DLD1 (cell line): ENCODE results near the gene KBTBD13.

Experiments used
- in situ Hi-C: cut with HindIII; loops from 2 replicates; pipeline ENCODE4 v1.10.0; 2017; ENCODE audit warnings: low sequenced_read_pairs

The KBTBD13 gene

DNA sequence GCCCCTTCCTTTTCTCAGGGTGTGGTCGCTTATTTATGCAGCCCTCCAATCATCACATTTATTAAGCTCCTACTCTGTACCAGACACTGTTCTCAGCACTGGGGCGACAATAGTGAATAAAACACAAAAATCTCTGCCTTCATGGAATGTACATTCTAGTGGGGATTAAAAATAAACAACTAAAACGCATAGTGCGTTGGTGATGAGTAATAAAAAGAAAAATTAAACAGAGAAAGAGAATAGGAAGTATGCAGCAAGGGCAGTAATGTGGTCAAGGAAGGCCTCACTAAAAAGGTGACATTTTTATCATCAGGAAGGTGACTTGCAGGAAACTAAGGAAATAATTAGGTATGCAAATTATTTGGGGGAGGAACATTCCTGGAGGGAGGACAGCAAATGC is 26.3 kb upstream of the KBTBD13 start:
- in situ Hi-C loops: no loop called here

DNA sequence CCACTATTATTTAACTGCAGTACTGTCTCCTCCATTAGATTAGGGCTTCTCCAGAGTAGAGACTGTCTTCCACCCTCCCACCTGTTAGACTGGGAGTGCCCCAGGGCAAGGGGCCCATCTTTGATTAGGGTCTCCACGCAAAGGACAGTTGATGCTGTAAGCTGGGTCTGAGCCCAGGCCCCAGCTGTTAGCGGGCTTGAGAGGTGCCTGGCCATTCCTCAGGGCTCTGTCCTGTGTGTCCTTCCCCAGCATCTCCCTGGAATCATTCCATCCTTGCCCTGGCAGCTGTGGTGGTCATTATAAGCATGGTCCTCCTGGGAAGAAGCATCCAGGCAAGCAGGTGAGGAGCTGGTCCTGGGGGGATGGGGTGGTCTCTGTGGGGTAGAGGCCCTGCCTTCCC is 25.3 kb upstream of the KBTBD13 start:
- in situ Hi-C loops: no loop called here

DNA sequence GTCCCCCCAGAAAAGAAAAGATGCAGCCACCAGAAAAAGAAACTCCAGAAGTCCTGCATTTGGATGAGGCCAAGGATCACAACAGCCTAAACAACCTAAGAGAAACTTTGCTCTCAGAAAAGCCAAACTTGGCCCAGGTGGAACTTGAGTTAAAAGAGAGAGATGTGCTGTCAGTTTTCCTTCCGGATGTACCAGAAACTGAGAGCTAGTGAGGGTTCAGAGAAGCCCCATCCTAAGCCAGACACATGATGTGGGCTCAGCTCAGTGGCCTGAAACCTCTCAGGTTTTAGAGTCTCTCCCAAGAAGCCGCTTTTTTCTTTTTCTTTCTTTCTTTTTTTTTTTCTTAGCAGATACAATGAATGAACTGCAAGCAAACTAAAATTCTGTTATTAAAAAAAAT is 23.6 kb upstream of the KBTBD13 start:
- in situ Hi-C loops: no loop called here

DNA sequence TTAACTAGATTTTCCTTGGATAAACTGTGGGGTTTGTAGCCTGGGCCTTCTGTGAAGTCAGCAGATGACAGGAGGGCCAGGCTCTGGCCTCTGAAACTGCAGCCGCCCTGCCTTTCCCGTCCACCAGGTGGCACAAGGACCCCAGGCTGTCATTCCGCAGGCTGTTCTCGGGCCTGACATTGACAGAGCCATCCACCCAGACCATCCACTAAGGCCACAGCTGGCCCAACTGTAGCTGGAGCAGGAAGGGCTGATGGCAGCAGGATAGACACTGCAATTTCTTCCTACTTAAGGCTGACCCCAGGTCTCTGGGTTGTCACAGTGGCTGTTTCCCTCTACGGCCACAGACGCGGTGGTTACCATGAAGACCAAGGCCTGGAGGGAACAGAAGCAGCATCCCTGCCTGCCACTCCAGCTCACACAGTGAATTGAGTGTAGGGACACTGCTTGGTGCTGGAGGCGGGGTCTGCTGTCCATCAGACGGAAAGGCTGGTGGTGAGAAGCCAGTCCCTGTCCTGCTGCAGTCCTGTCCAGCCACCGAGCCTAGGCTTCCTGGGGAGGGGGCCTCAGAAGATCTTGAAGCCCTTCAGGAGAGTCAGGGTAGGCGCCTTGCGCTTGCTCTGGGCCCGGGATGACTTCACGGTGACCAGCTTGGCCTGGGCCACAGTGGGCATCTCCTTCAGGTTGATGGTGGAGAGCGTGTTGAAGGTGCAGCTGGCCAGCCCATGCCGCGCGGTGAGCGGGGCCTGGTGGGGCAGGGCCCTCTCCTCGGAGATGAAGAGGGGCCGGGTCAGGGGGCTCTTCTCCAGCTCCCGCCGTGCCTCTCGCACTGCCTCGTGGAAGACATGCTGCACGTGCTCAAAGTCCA is 22.0 kb upstream of the KBTBD13 start:
- in situ Hi-C loops: no loop called here

DNA sequence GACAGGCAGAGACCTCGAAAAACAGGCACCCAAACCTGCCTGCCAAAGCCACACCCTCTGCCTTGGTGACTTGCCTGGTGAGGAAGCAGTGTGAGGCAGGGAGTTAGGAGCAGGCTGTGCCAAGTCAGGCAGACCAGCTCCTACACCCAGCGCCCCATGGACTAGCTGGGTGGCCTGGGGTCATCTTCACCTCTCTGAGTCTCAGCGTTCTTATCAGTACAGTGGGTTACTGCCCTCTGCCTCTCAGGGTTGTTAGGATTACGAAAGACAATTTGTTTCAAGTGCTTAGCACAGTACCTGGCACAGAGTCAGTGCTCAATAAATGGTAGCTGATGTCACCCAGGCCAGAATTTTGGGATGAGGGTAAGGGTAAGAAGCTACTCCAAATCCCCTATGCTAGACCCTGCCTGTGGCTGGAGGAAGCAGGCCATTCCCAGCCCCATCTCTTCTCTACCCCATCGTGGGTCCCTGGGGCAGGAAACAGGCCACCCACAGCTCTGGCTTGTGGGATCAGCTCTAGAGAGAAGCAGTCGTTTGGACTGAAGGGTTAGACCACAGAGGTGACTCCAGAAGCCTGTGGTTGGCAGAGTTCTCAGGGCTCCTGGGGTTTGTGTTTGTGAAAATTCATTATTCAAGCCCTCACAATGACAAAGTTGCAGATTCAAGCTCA is 21.2 kb upstream of the KBTBD13 start:
- in situ Hi-C loops: no loop called here

DNA sequence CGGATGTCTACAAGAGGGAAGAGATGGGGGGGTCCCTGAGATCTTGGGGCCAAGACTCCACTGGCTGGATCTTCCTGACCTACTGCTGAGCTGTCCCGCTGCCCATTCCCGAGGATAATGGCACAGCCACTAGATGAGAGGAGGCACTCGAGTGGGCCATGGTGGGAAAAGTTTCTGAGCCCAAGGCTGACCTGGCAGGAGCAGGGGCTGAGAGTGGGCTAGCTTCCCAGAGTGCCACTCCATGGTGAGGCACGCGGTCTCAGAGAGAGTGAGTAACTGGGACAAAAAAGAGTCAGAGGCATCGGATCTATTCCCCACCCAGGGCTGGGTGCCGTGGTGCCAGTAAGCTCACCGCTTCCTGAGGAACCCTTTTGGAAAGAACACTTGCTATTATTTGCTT is 20.4 kb upstream of the KBTBD13 start:
- in situ Hi-C loops: no loop called here

DNA sequence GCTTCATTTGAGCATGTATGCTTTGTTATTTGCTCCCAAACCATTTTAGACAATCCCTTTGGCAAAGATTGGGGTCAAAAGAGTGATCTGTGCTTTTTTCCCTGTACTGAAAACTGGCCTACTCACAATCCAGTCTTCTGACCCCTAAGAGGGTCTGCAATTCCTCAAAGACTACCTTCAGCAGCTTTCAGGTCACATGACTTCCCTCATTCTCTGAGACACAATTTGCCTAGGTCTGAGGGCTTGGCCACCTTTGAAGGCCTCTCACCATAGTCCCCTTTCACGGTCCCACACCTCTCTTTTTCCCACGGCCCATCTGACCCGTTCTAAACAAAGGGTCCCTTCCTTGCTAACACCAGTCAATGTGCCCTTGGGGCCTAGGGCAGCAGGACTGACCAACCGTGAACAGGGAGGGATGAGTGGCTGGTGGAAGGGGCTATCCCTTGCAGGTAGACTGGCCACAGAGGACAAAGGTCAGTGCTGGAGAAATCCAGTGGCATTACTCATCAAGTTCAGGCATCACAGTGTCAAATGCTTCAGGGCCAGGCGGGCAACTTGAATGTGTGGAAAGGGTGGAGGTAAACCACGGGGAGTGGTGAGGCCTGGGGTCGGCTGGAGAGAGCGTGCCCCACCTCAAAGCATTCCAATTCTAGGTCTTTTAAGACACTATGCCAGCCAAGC is 19.5 kb upstream of the KBTBD13 start:
- in situ Hi-C loops: no loop called here

DNA sequence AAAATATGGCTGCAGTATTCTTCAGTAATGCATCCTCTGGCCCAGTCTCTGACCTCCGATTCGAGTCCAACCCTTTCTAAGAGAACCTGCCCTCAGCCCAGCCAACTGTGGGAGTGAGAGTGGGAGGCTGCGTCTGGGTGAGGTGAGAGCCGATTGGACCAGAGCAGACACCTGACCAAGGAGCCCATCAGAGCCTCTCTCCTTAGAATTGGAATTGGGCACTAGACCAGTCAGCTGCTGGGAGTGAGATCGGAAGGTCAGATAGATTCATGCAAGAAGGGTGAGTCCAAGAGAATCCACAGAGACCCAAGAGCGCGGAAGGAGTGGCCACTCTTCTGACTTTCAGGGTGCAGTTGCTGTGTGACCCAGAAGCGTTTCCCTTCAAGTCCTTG is 19.0 kb upstream of the KBTBD13 start:
- in situ Hi-C loops: no loop called here

DNA sequence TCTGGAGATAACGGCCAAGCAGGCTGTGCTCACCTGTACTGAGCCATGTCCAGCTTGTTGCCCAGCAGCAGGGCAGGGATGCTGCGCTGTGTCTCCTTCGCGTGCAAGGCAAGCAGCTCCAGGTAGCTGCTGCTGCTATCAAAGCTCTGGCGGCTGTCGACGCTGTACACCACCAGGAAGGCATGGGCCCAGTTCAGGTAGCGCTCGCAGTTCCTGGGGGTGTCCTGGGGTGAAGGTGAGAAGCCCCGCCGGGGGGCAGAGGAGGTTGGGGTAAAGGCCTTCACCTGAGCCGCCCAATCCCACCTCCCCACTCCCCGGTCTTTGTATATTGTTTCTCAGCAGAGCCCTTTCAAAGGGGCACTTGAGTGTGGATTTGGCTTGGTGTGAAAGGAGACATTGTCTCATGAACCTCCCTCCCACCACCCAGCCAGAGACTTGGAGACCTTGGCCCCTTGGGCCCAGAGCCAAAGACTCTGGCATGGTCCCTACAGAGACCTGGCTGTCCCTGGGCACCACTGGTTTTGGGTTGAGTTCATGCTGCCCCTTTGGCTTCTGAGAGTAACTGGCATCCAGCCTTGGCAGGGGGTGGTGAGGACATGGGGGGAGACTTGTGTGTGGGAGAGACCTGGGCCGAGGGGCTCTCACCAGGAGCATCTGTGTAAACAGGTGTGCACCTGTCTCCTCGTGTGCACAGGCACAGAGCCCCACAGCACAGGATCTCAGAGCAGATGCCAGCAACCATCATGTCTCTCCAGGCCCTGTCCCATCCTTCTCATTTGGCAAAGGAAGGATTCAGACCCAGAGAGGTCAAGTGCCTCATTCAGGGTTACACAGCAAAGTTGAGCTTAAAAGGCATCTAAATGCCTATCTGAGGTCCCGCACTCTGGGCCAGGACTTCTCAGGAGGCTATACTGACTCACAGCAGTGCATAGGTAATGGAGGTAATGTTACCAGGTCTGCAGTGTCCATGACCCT is 17.9 kb upstream of the KBTBD13 start:
- in situ Hi-C loops: no loop called here

DNA sequence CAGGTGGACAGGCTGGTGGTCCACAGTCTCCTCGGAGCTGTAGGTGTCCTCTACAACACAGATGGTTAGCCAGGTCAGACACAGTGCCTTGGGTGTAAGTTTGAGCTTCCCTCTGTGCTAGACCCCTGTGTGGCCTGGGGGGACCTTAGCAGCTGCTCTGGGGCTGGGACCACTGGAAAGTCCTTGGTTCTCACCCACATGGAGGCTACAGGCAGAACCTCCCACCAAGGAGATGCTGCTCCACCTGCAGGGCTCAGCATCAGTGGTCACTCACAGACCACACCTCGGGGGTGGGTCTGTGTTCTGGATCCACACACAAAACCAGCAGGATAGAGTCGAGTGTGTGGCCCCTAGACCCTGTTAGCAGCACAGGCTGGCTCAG is 17.2 kb upstream of the KBTBD13 start:
- in situ Hi-C loops: no loop called here

DNA sequence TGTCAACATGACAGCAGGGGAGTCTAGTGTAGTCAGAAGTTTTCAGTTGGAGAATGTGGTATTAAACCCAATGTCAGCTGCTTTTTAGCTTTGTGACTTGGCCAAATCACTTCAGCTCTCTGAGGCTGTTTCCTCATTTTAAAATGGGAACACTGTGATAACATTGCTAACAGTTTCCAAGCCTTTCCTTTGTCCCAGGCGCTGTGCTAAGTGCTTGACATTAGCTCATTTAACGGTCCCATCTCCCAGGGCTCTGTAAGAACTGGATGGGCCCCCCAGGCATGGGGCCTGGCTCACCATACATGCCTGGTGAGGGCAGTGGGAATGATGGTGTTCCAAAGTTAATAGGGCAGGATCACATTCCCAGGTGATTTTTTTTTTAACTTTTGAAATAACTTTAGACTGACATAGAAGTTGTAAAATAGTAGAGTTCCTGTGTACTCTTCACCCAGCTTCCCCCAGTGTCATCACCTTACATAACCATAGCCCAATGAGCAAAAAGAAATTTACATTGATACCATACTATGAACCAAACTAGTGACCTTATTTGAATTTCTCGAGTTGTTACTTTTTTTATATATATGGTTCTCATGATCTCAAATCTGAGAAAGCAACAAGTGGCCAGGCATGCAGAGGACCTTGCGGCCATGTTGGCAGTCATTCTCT is 16.5 kb upstream of the KBTBD13 start:
- in situ Hi-C loops: no loop called here

DNA sequence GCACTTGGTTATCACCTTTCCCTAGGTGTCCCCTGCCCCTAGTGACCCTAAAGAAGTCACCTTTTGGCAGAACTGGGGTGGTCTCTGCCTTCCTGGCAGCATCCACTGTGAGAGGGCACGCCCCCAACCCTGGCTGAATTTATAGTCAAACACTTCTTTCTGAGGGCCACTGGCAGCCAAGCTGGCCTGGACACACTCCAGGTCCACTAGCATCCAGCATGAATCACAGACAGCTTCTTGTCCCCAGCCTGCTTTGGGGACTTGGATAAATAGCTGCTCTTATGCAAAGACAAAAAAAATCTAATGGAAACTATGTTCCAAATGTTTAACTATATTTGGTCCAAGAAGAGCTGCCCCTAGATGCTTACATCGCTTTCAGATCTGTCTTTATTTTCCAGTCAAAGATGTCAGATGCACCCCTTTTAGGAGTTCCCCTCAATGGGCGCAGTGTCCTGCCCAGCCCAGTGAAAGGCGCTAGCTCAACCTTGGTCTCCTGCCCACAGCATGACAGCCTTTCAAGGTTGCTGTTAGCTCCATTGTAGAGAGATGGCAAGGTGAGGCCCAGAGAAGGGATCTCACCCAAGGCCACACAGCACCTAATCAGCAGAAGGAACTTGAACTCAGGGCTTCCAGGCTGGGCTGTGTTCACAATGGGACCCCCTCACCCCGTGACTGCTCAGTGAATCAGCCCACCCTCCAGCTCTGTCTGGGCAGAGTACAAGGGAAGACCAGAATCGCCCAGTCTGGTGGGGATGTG is 15.7 kb upstream of the KBTBD13 start:
- in situ Hi-C loops: no loop called here

DNA sequence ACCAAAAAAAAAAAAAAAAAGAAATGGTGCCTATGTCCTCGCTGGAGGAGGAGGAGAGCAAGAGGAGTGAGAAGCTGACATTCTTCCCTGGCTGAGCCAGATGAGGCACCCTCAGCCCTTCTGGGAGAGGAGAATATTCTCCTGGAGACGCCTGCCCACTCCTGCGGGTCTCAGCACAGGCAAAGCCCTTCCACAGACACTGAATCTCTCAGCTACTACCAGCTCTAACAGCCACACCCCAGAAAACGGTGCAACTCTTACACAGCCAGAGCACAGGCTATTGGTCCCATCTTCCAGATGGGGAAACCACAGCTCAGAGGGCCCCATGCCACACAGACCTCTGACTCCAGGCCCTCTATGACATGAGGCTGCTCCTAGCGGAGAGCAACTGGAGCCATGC is 14.5 kb upstream of the KBTBD13 start:
- in situ Hi-C loops: no loop called here

DNA sequence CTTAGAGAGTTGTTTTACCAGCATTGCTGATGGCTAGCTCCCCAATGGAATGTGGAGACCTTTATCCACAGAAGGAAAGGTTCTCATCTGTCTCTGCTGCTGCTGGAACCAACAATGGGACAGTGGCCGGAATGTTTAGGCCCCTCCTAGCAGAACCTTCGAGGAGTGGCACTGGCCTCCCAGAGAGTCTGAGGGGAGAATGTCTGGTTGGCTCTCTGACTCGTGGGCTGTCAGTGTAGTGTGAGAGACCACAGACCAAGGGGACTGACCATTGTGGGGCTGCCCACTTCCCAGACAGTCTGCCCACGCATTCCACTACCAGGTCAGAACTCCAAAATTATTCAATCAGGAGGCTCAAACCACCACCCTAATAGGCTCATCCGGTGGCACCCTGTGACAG is 13.8 kb upstream of the KBTBD13 start:
- in situ Hi-C loops: no loop called here

DNA sequence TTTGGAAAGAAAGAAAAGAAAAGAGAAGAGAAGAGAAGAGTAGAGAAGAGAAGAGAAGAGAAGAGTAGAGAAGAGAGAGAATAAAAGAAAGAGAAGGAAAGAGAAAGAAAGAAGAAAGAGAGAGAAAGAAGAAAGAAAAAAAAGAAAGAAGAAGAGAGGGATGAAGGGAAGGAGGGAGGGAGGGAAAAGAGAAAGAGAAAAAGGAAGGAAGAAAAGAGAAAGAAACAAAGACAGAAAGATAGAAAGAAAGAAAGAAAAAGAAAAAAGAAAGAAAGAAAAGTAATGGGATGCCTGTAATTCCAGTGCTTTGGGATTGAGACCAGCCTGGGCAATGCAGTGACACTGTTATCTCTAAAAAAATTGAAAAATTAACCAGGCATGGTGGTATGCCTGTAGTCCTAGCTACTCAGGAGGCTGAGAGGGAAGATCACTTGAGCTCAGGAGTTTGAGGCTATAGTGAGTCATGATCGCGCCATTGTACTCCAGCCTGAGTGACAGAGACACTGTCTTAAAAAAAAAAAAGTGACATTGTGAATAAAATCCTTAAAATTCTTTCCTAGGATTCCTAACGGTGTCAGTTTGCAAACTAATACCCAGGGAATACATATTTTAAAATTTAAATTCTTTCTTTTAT is 10.4 kb upstream of the KBTBD13 start:
- in situ Hi-C loops: no loop called here

DNA sequence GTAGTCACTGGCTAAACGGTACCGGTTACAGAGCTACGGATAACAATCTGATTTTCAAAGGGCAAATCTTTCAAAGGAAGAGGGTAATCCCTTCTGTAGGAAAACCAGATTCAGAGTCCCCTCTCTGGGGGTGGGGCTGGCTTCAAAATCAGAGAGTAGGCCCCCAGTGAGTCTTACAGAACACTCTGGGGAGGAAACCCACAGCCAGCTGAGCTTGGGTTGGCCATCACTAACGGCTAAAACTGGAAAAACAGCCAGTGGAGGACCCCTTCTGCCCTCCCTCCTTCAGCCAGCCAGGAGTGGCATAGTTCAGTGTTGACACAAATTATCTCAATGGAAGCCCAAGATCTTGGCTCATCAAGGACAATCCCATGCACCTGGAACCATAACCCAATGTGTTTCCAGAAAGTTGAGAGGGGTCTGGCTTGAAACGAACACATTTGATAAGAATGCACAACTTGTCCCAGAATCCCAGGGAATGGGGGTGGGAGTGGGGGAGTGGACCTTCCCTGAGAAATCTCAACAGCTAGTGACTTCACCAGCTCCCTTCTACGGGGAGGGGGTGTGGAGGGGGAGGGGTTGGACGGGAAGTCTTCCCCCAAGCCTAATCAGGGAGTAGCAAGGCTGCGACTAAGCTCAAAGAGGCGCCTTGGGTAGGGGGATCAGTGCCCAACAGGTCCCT is 9.8 kb upstream of the KBTBD13 start:
- in situ Hi-C loops: no loop called here

DNA sequence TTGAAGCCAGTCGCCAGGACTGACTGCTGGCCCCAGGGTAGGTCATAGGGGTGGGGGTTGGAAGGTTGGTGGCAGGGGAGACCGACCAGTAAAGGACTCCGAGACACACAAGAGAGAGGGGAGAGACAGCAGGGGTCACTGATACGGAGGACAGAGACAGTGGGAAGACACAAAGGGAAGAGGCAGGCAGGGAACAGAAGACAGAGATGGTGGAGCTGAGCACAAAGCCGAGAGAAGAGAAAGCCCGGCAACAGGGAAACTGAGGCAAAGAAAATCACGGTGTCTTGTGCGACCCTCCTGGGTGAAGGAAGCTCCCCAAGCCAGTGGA is 9.3 kb upstream of the KBTBD13 start:
- in situ Hi-C loops: no loop called here

DNA sequence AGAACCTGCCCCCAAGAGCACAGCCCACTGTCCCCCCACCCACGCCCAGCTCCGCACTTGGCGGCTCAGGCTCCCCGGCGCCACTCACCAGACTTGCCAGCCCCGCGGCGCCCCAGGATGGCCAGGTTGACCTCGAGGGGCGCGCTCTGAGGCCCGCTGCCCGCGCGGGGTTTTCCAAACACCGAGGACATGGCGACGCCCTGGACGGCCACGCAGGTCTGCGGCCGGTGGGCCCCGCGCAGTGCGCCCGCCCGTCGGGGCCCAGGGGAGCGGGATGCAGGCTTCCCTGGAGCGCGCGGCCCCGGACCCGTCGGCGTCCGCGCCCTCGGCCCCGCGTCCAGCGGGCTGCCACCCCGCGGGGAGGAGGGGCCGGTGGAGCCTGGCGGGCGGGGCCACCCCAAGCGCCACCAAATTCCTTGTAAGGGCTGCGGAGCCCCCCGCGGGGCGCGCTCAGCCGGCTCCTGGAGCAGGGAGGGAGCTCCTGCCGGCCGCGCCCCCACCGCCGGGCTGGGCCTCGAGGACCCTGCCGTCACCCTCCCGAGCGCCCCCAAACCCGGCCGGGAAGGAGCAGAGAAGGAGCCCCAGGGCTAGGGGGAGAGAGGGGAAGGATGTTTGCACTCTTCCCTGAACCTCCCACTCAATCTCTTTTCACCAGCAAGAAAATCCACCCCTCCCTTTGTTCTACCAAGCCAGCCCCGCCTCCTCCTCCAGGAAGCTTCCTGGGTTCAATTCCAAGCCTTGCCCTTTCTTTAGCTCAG is 8.7 kb upstream of the KBTBD13 start, which contains the start of gene RASL12:
Gene RASL12 (minus strand): TSS at position 347 of the 758 bp plus-strand sequence. CDS start 156 bp downstream, at position 191.
- in situ Hi-C loops: no loop called here
